ENCODE measurements around the gene PKD1L1.

Gene PKD1L1

DNA sequence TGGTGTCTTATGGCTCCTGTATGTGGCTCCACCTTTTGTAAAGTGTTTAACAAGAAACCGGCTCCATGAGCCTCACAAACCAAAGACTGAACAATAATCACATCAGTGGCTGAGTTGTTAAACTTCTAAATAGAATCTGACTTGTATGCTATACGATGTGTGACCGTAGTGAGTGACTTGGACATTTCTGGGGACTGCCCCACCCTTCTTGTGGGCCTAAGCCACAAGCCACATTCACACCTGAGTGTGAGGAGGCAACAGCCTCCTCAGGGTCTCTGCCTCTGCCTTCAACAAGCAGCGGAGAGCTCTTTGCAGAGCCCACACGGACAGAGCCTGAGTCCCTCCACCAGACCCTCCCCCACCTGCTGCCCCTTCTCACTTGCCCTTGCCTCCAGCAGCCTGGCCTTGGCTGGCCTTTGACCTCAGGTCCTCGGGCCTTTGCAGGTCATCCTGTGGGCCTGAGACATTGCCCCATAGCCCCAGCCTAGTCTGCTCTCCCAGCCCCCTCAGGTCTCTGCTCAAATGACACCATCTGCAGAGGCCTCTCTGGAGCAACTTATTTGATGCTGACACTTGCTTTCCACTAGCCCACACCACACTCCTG lies 209.6 kb downstream of the PKD1L1 start:
- DNase-seq (ENCODE audit: low read depth in 2 of 2) = no peak

DNA sequence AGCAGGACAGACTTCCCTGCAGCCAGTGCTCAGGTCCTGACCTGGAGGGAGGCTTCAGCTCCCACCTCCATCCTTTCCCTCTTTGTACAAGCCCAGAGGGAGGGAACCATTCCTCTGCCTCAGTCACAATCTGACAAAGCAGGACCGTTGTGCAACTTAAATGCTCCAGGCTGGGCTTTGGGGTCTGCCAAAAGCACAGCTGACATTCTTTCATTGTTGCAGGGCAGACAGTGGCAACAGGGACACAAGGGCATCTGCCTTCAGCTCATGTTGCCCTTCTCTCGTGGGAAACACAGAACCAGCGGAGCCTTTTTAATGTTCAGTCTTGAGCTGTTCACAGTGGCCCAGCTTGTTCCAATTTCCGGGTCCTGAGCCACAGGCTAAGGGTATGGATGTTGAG lies 210.7 kb downstream of the PKD1L1 start:
- DNase-seq (ENCODE audit: low read depth in 2 of 2) = no peak

DNA sequence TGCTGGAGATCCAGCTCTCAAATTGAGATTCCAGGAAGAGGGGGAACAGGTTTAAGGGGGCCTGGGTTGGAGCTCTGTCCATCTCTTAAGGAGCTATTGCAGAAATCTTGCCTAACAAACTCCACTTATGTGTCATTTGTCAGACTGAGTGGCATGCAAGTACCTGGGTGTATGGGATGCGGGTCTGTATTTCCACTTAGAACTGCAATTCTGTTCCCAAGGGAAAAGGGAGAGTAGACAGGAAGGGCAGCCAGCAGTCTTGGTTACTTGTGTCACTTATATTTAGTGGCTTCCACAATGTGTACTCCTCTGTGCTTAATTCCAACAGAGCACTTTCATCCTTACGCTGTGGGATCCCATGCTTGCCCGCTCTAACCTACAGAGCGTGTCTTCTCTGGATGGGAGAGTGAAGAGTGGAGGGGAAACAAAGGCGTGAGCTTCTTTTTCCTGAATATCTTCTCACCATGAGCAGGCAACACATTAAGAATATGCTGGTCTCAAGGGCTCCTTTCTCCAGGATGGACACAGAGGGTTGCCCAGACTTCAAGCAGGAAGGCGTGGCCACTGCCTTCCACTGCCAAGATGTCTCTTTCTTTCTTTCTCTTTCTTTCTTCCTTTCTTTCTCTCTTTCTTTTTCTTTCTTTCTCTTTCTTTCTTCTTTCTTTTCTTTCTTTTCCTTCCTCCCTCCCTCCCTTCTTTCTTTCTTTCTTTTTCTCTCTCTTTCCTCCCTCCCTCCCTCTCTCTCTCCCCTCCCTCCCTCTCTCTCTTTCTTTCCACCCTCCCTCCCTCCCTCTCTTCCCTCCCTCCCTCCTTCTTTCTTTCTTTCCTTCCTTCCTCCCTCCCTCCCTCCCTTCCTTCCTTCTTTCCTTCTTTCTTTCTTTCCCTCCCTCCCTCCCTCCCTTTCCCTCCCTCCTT lies 212.6 kb downstream of the PKD1L1 start:
- no peak for DNase-seq (ENCODE audit: low read depth in 2 of 2)

DNA sequence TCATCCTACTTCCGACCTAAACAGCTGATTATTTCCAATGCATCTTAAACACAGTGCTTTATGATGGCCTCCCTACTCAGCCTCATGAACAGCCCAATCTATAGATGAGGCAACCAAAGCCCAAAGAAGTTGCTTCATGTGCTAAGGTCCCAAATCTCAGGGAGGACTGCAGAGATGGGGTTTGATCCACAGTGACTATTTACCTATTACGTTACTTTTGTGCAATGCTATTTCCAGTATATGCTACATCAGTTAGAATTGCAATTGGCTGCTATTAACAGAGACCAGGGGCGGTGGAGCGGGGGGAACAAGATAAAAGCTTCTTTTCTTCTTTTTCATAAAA lies 213.3 kb downstream of the PKD1L1 start:
- DNase-seq (ENCODE audit: low read depth in 2 of 2) = no peak

DNA sequence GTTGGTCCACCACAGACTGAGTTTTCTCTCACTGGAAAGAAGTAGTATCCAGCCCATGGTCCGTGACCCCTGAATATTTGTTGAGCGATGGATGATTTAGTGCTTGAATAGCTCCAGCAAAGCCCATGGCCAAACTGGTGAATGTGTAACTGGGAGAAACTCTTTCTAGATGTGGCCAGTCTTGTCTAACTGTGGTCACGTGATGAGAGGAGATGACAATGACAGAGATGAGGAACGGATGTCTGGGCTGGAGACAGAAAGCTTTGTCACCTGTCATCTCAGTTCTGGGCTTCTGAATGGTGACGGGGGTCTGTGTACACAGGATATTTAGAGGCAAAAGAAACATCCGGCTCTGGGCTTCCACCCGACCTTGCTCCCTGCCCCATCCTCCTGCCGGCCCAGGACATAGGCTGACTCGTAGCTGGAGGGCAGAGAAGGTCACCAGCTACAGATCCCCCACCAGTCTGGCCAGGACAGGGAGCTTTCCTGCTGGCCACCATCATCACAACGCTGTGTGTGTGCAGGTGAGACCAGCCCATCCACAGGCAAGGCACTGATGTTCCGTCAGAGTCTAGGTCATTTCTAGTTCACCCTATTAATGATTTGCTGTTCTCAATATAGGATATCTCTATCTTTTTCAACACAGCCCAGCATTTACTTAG lies 213.8 kb downstream of the PKD1L1 start:
- DNase-seq (ENCODE audit: low read depth in 2 of 2) = no peak

DNA sequence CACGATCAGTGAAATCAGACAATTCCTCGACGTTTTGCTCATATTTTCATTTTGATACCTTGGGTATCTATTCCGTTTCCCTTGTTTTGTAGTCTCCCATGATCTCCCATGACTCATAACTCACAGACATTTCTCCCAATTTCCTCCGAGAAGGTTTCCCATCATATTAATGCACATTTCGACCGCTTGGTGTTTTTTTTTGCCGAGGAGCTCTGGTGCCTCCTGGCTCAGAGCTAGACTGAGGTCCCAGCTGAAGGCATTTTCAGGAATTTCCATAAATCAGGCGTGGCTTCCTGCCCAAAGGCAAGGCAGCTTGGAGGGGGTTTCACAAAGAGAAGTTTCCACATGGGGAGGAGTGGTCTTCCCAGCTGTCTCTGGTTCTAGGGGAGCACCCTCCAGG lies 218.1 kb downstream of the PKD1L1 start:
- no peak for DNase-seq (ENCODE audit: low read depth in 2 of 2)

DNA sequence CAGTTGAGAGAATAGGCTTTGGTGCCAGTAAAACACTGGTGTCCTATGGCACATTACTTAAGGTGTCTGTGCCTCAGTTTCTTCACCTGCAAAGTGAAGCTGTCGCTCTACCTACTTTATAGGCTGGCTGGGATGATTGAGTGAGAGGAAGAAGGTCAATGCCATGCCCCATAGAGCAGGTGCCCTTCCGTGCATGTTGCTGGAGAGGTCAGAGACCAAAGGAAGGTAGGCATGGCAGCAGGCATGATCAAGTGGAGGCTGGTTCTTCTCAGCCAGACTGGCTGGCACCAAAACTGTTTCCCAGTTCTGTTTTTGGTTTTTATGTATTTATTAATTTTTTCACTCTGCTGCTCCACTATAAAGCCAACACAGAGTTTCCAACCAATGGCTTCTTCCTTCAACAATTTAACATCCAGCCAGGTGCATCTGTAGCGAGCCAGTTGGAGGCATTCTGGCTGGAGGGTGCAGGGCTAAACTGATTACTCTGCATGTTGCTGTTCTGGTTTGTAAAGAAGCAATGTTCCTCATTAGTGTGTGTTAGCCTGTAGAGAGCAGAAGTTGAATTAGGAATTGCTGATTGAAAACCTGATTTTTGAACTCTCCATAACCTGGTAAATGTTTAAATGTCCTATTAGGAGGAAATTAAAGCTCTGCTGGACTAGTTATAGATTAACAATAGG lies 222.1 kb downstream of the PKD1L1 start:
- DNase-seq (ENCODE audit: low read depth in 2 of 2) = no peak

DNA sequence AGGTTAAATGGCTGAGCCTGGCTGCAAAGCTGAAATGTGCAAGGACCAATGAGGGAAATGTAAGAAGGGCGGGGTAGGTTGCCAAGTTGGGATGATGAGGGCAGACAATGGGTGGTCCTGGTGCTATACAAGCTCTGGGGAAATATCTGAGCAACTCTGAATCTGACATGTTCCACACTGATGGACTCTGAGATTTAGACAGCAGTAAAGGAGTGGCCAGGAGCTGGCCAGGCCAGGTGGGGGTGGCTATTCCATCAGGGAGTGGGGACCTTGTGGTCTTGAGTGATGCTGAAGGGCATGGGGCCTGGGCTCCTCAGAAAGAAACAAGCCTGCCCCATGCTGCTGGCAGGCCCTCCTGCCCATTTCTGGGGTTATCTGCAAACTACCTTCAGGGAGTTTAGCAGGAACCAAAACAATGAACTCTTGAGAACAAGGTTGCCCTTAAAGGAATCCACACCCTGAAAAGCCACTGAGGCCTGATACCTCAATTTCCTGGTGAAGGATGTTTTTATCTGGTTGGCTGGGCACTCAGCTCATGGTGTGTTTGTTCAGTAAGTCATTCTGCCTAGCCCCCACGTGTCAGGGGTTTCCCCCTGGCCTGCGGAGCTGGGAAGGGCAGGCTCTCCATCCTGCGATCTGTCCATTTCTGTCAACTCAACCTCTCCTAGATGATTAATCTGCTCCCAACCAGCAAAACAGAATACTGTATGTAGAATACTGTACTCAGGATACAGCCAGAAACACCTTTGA lies 223.1 kb downstream of the PKD1L1 start:
- no peak for DNase-seq (ENCODE audit: low read depth in 2 of 2)

Data from stimulated activated CD8-positive, alpha-beta memory T cell treated with anti-CD3 and anti-CD28 coated beads, Interleukin-2, amount 100 ng/mL, for 48 hours (primary cell).